ENCODE measurements around the gene NCMAP. TPM values are rescaled to one million over a fixed set of nuclear protein-coding genes. Genes with fewer than 3 reads are reported as not detected.

The NCMAP gene
- total and polyA plus RNA-seq, 7 experiments from 2014 or later = 0.10 to 0.13 (median 0.12) TPM; not detected in 4

GRCh38 chr1:24558455-24558854, 2.6 kb downstream of the NCMAP start:
- intact Hi-C loops (cut with micrococcal nuclease) = no loop called here
- Mint-ChIP-seq H3K4me3 (no peak overlapping the region), H3K9me3 (no peaks in the 10 kb centered on the region), H3K27ac (peak overlapping the region in 1 of 9 donors; percentile 14), H3K27me3 (peaks cover 0 to 56% (median 9%) of the 10 kb centered on the region in 5 donors), H3K36me3 (no peaks in the 10 kb centered on the region), H3K4me1 (peaks cover 10 to 34% (median 16%) of the 10 kb centered on the region in 7 donors)
- no peaks in the 10 kb centered on the region for H3K9me3 ChIP-seq (ENCODE audit: control insufficient read depth in 2 of 3, low read length in 3 of 3)
- no peak overlapping the region for H3K4me3 ChIP-seq (ENCODE audit: low read length)
- H3K27me3 ChIP-seq (ENCODE audit: control insufficient read depth in 2 of 2, insufficient read depth in 2 of 2, low read length in 2 of 2) = no peaks in the 10 kb centered on the region
- POLR2A ChIA-PET = no interaction called here
- no peak for ATAC-seq
- no peak for DNase-seq
- CTCF ChIA-PET = interaction anchor here (0.7 to 1.2 kb wide), 3 partner anchors 10 to 143 kb away, joined by 3 to 4 read pairs (median 3); partner anchors contain the start of gene NIPAL3
- no peak overlapping the region for H3K27ac ChIP-seq (ENCODE audit: low read depth, low read length)
- H3K36me3 ChIP-seq (ENCODE audit: control insufficient read depth in 2 of 3, insufficient read depth in 3 of 3, low read length in 3 of 3) = no peaks in the 10 kb centered on the region
- peaks cover 0 to 8% of the 10 kb centered on the region in 2 donors for H3K4me1 ChIP-seq (ENCODE audit: control insufficient read depth in 2 of 2, insufficient read depth in 2 of 2, low read length in 2 of 2)

- intact Hi-C loops (cut with micrococcal nuclease) = no loop called here
- no peaks in the 10 kb centered on the region for H3K9me3 ChIP-seq (ENCODE audit: control insufficient read depth in 2 of 3, low read length in 3 of 3)
- ChIA-PET POLR2A (no interaction called here), CTCF (no interaction called here)
- no peaks in the 10 kb centered on the region for H3K9me3 Mint-ChIP-seq
- H3K4me3 Mint-ChIP-seq = no peak overlapping the region
- H3K4me1 ChIP-seq (ENCODE audit: control insufficient read depth in 2 of 2, insufficient read depth in 2 of 2, low read length in 2 of 2) = peaks cover 0 to 8% of the 10 kb centered on the region in 2 donors
- H3K4me1 Mint-ChIP-seq = peaks cover 10 to 34% (median 16%) of the 10 kb centered on the region in 7 donors
- no peak overlapping the region for H3K27ac ChIP-seq (ENCODE audit: low read depth, low read length)
- peak; percentile 41 for ATAC-seq
- no peaks in the 10 kb centered on the region for H3K27me3 ChIP-seq (ENCODE audit: control insufficient read depth in 2 of 2, insufficient read depth in 2 of 2, low read length in 2 of 2)
- peaks cover 0 to 56% (median 9%) of the 10 kb centered on the region in 5 donors for H3K27me3 Mint-ChIP-seq
- DNase-seq = no peak
- no peaks in the 10 kb centered on the region for H3K36me3 ChIP-seq (ENCODE audit: control insufficient read depth in 2 of 3, insufficient read depth in 3 of 3, low read length in 3 of 3)
- no peak overlapping the region for H3K4me3 ChIP-seq (ENCODE audit: low read length)
- H3K36me3 Mint-ChIP-seq = no peaks in the 10 kb centered on the region
- H3K27ac Mint-ChIP-seq = peak overlapping the region in 1 of 9 donors; percentile 59
Observed at GRCh38 chr1:24558902-24559791, 3.3 kb downstream of the NCMAP start.

- Histone ChIP-seq H3K27me3 (ENCODE audit: control insufficient read depth in 2 of 2, insufficient read depth in 2 of 2, low read length in 2 of 2) (no peaks in the 10 kb centered on the region), H3K4me1 (ENCODE audit: control insufficient read depth in 2 of 2, insufficient read depth in 2 of 2, low read length in 2 of 2) (peaks cover 0 to 8% of the 10 kb centered on the region in 2 donors), H3K4me3 (ENCODE audit: low read length) (no peak overlapping the region), H3K9me3 (ENCODE audit: control insufficient read depth in 2 of 3, low read length in 3 of 3) (no peaks in the 10 kb centered on the region), H3K36me3 (ENCODE audit: control insufficient read depth in 2 of 3, insufficient read depth in 3 of 3, low read length in 3 of 3) (no peaks in the 10 kb centered on the region), H3K27ac (ENCODE audit: low read depth, low read length) (no peak overlapping the region)
- POLR2A ChIA-PET = no interaction called here
- CTCF ChIA-PET = no interaction called here
- DNase-seq (no peak), ATAC-seq (no peak)
- Mint-ChIP-seq H3K4me1 (peaks cover 8 to 30% (median 14%) of the 10 kb centered on the region in 7 donors), H3K9me3 (no peaks in the 10 kb centered on the region), H3K36me3 (no peaks in the 10 kb centered on the region), H3K27me3 (peaks cover 0 to 48% (median 9%) of the 10 kb centered on the region in 5 donors), H3K4me3 (no peak overlapping the region), H3K27ac (peak overlapping the region in 1 of 9 donors; percentile 81)
- intact Hi-C loops (cut with micrococcal nuclease) = no loop called here
Observed at GRCh38 chr1:24560361-24560760, 4.5 kb downstream of the NCMAP start.

GRCh38 chr1:24562625-24563024, 6.7 kb downstream of the NCMAP start:
- ATAC-seq (no peak), DNase-seq (no peak)
- peaks cover 3 to 22% (median 5%) of the 10 kb centered on the region in 7 donors for H3K4me1 Mint-ChIP-seq
- Histone ChIP-seq H3K27ac (ENCODE audit: low read depth, low read length) (no peak overlapping the region), H3K36me3 (ENCODE audit: control insufficient read depth in 2 of 3, insufficient read depth in 3 of 3, low read length in 3 of 3) (no peaks in the 10 kb centered on the region), H3K4me1 (ENCODE audit: control insufficient read depth in 2 of 2, insufficient read depth in 2 of 2, low read length in 2 of 2) (no peaks in the 10 kb centered on the region), H3K9me3 (ENCODE audit: control insufficient read depth in 2 of 3, low read length in 3 of 3) (no peaks in the 10 kb centered on the region), H3K27me3 (ENCODE audit: control insufficient read depth in 2 of 2, insufficient read depth in 2 of 2, low read length in 2 of 2) (no peaks in the 10 kb centered on the region), H3K4me3 (ENCODE audit: low read length) (no peak overlapping the region)
- H3K4me3 Mint-ChIP-seq = no peak overlapping the region
- CTCF ChIA-PET = no interaction called here
- H3K27me3 Mint-ChIP-seq = peaks cover 0 to 29% (median 0%) of the 10 kb centered on the region in 5 donors
- H3K27ac Mint-ChIP-seq = no peak overlapping the region
- H3K9me3 Mint-ChIP-seq = no peaks in the 10 kb centered on the region
- H3K36me3 Mint-ChIP-seq = no peaks in the 10 kb centered on the region
- POLR2A ChIA-PET = interaction anchor here (0.7 kb wide), 1 partner anchor 25 kb away, joined by 3 read pairs; no protein-coding TSS in a partner anchor
- intact Hi-C loops (cut with micrococcal nuclease) = no loop called here

- Mint-ChIP-seq H3K4me1 (peaks cover 3 to 22% (median 4%) of the 10 kb centered on the region in 7 donors), H3K4me3 (no peak overlapping the region), H3K9me3 (no peaks in the 10 kb centered on the region), H3K27ac (peak overlapping the region in 1 of 9 donors; percentile 5), H3K27me3 (peaks cover 0 to 20% (median 0%) of the 10 kb centered on the region in 5 donors), H3K36me3 (no peaks in the 10 kb centered on the region)
- H3K4me1 ChIP-seq (ENCODE audit: control insufficient read depth in 2 of 2, insufficient read depth in 2 of 2, low read length in 2 of 2) = no peaks in the 10 kb centered on the region
- CTCF ChIA-PET = no interaction called here
- H3K9me3 ChIP-seq (ENCODE audit: control insufficient read depth in 2 of 3, low read length in 3 of 3) = no peaks in the 10 kb centered on the region
- no peaks in the 10 kb centered on the region for H3K36me3 ChIP-seq (ENCODE audit: control insufficient read depth in 2 of 3, insufficient read depth in 3 of 3, low read length in 3 of 3)
- H3K4me3 ChIP-seq (ENCODE audit: low read length) = no peak overlapping the region
- ATAC-seq (no peak), DNase-seq (no peak)
- intact Hi-C loops (cut with micrococcal nuclease) = no loop called here
- POLR2A ChIA-PET = no interaction called here
- no peaks in the 10 kb centered on the region for H3K27me3 ChIP-seq (ENCODE audit: control insufficient read depth in 2 of 2, insufficient read depth in 2 of 2, low read length in 2 of 2)
- H3K27ac ChIP-seq (ENCODE audit: low read depth, low read length) = no peak overlapping the region
Observed at GRCh38 chr1:24564695-24565094, 8.8 kb downstream of the NCMAP start.

GRCh38 chr1:24566236-24566867, 10.5 kb downstream of the NCMAP start:
- ATAC-seq (no peak), DNase-seq (no peak)
- H3K4me3 Mint-ChIP-seq = no peak overlapping the region
- ChIA-PET CTCF (no interaction called here), POLR2A (interaction anchor here (1.1 kb wide), 1 partner anchor 39 kb away, joined by 3 read pairs; no protein-coding TSS in a partner anchor)
- no peaks in the 10 kb centered on the region for H3K27me3 ChIP-seq (ENCODE audit: control insufficient read depth in 2 of 2, insufficient read depth in 2 of 2, low read length in 2 of 2)
- no peaks in the 10 kb centered on the region for H3K36me3 Mint-ChIP-seq
- intact Hi-C loops (cut with micrococcal nuclease) = no loop called here
- H3K27ac ChIP-seq (ENCODE audit: low read depth, low read length) = no peak overlapping the region
- H3K27me3 Mint-ChIP-seq = peaks cover 0 to 19% (median 0%) of the 10 kb centered on the region in 5 donors
- peaks cover 3 to 22% (median 4%) of the 10 kb centered on the region in 7 donors for H3K4me1 Mint-ChIP-seq
- H3K4me3 ChIP-seq (ENCODE audit: low read length) = no peak overlapping the region
- peak overlapping the region in 1 of 9 donors; percentile 80 for H3K27ac Mint-ChIP-seq
- no peaks in the 10 kb centered on the region for H3K9me3 ChIP-seq (ENCODE audit: control insufficient read depth in 2 of 3, low read length in 3 of 3)
- no peaks in the 10 kb centered on the region for H3K4me1 ChIP-seq (ENCODE audit: control insufficient read depth in 2 of 2, insufficient read depth in 2 of 2, low read length in 2 of 2)
- no peaks in the 10 kb centered on the region for H3K36me3 ChIP-seq (ENCODE audit: control insufficient read depth in 2 of 3, insufficient read depth in 3 of 3, low read length in 3 of 3)
- H3K9me3 Mint-ChIP-seq = no peaks in the 10 kb centered on the region
